DND-41 (cell line): ENCODE measurements around the gene FZD10.

Source experiments
- ATAC-seq: fragments of 200-7000 bp; cut with Tn5 transposase; 3 replicates; pipeline ENCODE4 v1.9.1; 2021; ENCODE audit warnings: low read depth; ENCODE audit not compliant: insufficient read depth
- DNase-seq: peaks from one replicate; pipeline ENCODE4 v3.0.0-alpha.2; 2020
- H2AFZ ChIP-seq: 2 replicates; pipeline ENCODE4 v1.6.0; 2012; ENCODE audit warnings: low read depth, low read length
- H3K27ac ChIP-seq: 2 replicates; pipeline ENCODE4 v1.5.1; 2012; ENCODE audit warnings: low read length, inconsistent platforms
- H3K27me3 ChIP-seq: fragments of 200-600 bp; sonication (generic); 2 replicates; pipeline ENCODE4 v1.6.0; 2012; ENCODE audit warnings: low read length, mild to moderate bottlenecking, inconsistent platforms; ENCODE audit not compliant: insufficient read depth, poor library complexity
- H3K36me3 ChIP-seq: 2 replicates; pipeline ENCODE4 v1.5.1; 2012; ENCODE audit warnings: low read length, inconsistent platforms; ENCODE audit not compliant: insufficient read depth
- H3K4me1 ChIP-seq: 2 replicates; pipeline ENCODE4 v1.5.1; 2012; ENCODE audit warnings: mild to moderate bottlenecking, low read length; ENCODE audit not compliant: insufficient read depth
- H3K4me2 ChIP-seq: 2 replicates; pipeline ENCODE4 v1.6.0; 2012; ENCODE audit warnings: mild to moderate bottlenecking, moderate library complexity, low read length, inconsistent platforms; ENCODE audit not compliant: insufficient read depth
- H3K4me3 ChIP-seq, 2 experiments: fragments of 200-600 bp in 1 of 2; shearing (Covaris generic) in 1 of 2; 2 replicates each; pipeline ENCODE4 v1.5.1; 2012 to 2016; ENCODE audit warnings: inconsistent platforms in 2 of 2, low read length in 2 of 2, mild to moderate bottlenecking in 2 of 2, low read depth in 1 of 2, moderate library complexity in 1 of 2
- H3K79me2 ChIP-seq: 2 replicates; pipeline ENCODE4 v1.6.0; 2012; ENCODE audit warnings: low read length, inconsistent platforms; ENCODE audit not compliant: insufficient read depth
- H3K9ac ChIP-seq: 2 replicates; pipeline ENCODE4 v1.6.0; 2012; ENCODE audit warnings: low read depth, mild to moderate bottlenecking, inconsistent platforms, low read length, moderate library complexity
- H3K9me3 ChIP-seq: 2 replicates; pipeline ENCODE4 v1.5.1; 2012; ENCODE audit warnings: low read length, moderate library complexity, mild to moderate bottlenecking, inconsistent platforms; ENCODE audit not compliant: insufficient read depth, severe bottlenecking
- H4K20me1 ChIP-seq: 2 replicates; pipeline ENCODE4 v1.6.0; 2012; ENCODE audit warnings: low read length; ENCODE audit not compliant: insufficient read depth
- CTCF ChIP-seq: IDR thresholded peaks from 2 replicates; pipeline ENCODE4 v1.5.1; 2012; ENCODE audit warnings: borderline replicate concordance, low read length, moderate library complexity, mild to moderate bottlenecking; ENCODE audit not compliant: poor library complexity, severe bottlenecking; ENCODE audit errors: extremely low read depth
- EZH2 ChIP-seq: IDR thresholded peaks from 3 replicates; pipeline ENCODE4 v1.6.1; 2012; ENCODE audit warnings: borderline replicate concordance, low read depth, mild to moderate bottlenecking, moderate library complexity, low read length, inconsistent platforms; ENCODE audit not compliant: severe bottlenecking

FZD10 gene

GRCh38 chr12:130179621-130180020 is 17.4 kb downstream of the FZD10 start:
- no peak for DNase-seq
- H3K79me2 ChIP-seq, result no peaks in the 10 kb centered on the region
- TF ChIP-seq CTCF, result no peak
- no peak for TF ChIP-seq EZH2
- no peaks in the 10 kb centered on the region for H3K36me3 ChIP-seq
- no peak overlapping the region for H3K27ac ChIP-seq
- no peak overlapping the region for H3K4me2 ChIP-seq
- H3K9ac ChIP-seq, result no peak overlapping the region
- H3K4me3 ChIP-seq, result no peak overlapping the region
- no peak overlapping the region for H2AFZ ChIP-seq
- no peaks in the 10 kb centered on the region; the same call in 1 of the 2 replicates for H4K20me1 ChIP-seq
- peaks cover 4% of the 10 kb centered on the region for H3K27me3 ChIP-seq
- peaks cover 3% of the 10 kb centered on the region for H3K9me3 ChIP-seq
- no peaks in the 10 kb centered on the region for H3K4me1 ChIP-seq
- no peak for ATAC-seq

GRCh38 chr12:130181211-130181610 is 18.9 kb downstream of the FZD10 start:
- no peak for ATAC-seq
- no peak overlapping the region for H2AFZ ChIP-seq
- peaks cover 4% of the 10 kb centered on the region for H3K27me3 ChIP-seq
- no peak overlapping the region for H3K27ac ChIP-seq
- peaks cover 3% of the 10 kb centered on the region for H3K9me3 ChIP-seq
- no peaks in the 10 kb centered on the region; the same call in 1 of the 2 replicates for H4K20me1 ChIP-seq
- no peak overlapping the region for H3K9ac ChIP-seq
- H3K36me3 ChIP-seq, result no peaks in the 10 kb centered on the region
- H3K4me1 ChIP-seq, result no peaks in the 10 kb centered on the region
- no peak overlapping the region for H3K4me2 ChIP-seq
- no peak for DNase-seq
- H3K4me3 ChIP-seq, result no peak overlapping the region
- TF ChIP-seq EZH2 (no peak), CTCF (no peak)
- H3K79me2 ChIP-seq, result no peaks in the 10 kb centered on the region

- Histone ChIP-seq H3K27ac (no peak overlapping the region), H3K27me3 (peaks cover 6% of the 10 kb centered on the region), H3K79me2 (no peaks in the 10 kb centered on the region), H3K4me2 (no peak overlapping the region), H3K4me1 (no peaks in the 10 kb centered on the region), H2AFZ (no peak overlapping the region), H3K36me3 (no peaks in the 10 kb centered on the region), H3K4me3 (no peak overlapping the region), H4K20me1 (no peaks in the 10 kb centered on the region; the same call in 1 of the 2 replicates), H3K9me3 (peaks cover 3% of the 10 kb centered on the region), H3K9ac (no peak overlapping the region)
- ATAC-seq (no peak), DNase-seq (no peak)
- TF ChIP-seq CTCF (no peak), EZH2 (no peak)
These were observed 21.5 kb downstream of the FZD10 start for GRCh38 chr12:130183585-130184370.
